Loucy (cell line): ENCODE measurements around the gene GHRHR.

ENCODE experiments used
- CTCF ChIP-seq: fragments of 200-600 bp; sonication (generic); conservative IDR thresholded peaks from 2 replicates; pipeline ENCODE4 v1.5.1; 2014; ENCODE audit warnings: mild to moderate bottlenecking, antibody characterized with exemption, low read length
- EZH2phosphoT487 ChIP-seq: fragments of 200-600 bp; IDR thresholded peaks from 2 replicates; pipeline ENCODE4 v1.6.1; 2018; ENCODE audit warnings: antibody characterized with exemption, mild to moderate bottlenecking, moderate library complexity, borderline replicate concordance

GRCh38 chr7:31007634-31008033, 43.9 kb downstream of the GHRHR start:
- TF ChIP-seq CTCF (no peak), EZH2phosphoT487 (no peak)
